Lower leg skin (tissue), 3 donors: ENCODE measurements around the gene GKN2.

ENCODE experiments used
- POLR2A ChIP-seq, 2 donors: fragments of 450-650 bp; IDR thresholded peaks; one replicate each; pipeline ENCODE4 v1.6.1; 2016 to 2017; ENCODE audit warnings: antibody characterized with exemption in 2 of 2, mild to moderate bottlenecking in 1 of 2, moderate library complexity in 1 of 2
- TF ChIP-seq, protein P1 (sequence below), 3 donors: fragments of 450-650 bp; IDR thresholded peaks; one replicate each; pipeline ENCODE4 v1.5.1; 2016; ENCODE audit warnings: antibody characterized with exemption in 3 of 3, mild to moderate bottlenecking in 3 of 3, moderate library complexity in 2 of 3

DNA sequence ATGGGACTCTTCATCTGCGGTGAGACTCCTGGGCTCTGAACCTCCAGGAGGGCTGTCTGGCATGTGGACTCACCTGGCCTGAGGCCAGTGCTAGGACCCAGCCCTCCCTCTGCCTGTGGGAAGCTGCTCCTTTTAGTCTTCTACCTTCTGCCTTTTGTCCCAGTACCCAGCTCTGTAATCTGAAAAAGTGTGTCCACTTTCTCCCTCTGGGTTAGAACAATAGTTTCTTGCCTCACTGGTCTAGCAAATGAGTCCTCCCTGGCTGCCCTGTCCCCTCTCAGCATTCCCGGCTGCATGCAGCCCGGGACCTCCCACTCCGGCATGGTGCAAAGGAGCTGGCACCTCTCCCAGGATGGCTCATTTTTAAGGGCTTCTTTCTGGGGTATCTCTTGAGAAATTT is 25.9 kb downstream of the GKN2 start:
- TF ChIP-seq, protein P1, sequence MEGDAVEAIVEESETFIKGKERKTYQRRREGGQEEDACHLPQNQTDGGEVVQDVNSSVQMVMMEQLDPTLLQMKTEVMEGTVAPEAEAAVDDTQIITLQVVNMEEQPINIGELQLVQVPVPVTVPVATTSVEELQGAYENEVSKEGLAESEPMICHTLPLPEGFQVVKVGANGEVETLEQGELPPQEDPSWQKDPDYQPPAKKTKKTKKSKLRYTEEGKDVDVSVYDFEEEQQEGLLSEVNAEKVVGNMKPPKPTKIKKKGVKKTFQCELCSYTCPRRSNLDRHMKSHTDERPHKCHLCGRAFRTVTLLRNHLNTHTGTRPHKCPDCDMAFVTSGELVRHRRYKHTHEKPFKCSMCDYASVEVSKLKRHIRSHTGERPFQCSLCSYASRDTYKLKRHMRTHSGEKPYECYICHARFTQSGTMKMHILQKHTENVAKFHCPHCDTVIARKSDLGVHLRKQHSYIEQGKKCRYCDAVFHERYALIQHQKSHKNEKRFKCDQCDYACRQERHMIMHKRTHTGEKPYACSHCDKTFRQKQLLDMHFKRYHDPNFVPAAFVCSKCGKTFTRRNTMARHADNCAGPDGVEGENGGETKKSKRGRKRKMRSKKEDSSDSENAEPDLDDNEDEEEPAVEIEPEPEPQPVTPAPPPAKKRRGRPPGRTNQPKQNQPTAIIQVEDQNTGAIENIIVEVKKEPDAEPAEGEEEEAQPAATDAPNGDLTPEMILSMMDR (IDR thresholded peaks at IDR 0.05): no peak
- no peak for TF ChIP-seq POLR2A (IDR thresholded peaks at IDR 0.05)
